Measurements from ENCODE around the gene CCNG2. TPM values are rescaled to one million over a fixed set of nuclear protein-coding genes. Genes with fewer than 3 reads are reported as not detected.

The CCNG2 gene
- total RNA-seq, 1 experiment from 2014 or later = 10.6 TPM

DNA sequence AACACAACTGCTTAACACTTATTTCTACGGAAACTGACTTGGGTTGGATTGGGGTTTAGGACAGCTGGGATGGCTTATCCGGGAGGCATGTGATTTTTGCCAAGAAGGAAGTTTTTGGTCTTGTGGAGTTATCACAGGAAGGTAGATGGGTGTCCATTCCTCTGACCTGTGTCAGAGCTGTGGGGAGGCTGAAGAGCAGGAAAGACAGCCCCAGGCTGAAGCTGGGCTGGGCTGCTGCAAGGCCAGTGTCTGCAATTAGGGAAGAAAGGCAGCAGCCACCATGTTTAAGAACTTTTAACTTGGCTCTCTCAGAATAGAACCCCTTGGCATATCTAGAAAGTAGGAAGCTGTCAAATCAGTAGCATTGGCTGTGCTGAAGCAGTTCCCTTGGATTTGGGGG, 42.3 kb downstream of the CCNG2 start:
- Mint-ChIP-seq H3K36me3 (ENCODE audit: insufficient read depth in 1 of 3, low read depth in 3 of 3) (no peaks in the 10 kb centered on the region), H3K4me3 (no peak overlapping the region), H3K27me3 (ENCODE audit: low read depth) (peaks cover 30% of the 10 kb centered on the region), H3K27ac (no peak overlapping the region), H3K4me1 (peaks cover 2 to 6% of the 10 kb centered on the region in 2 experiments; a peak in 3 of 4 replicates), H3K9me3 (no peaks in the 10 kb centered on the region)
- Histone ChIP-seq H3K4ac (ENCODE audit: low read depth, low read length) (no peak overlapping the region), H2BK20ac (ENCODE audit: low read depth, low read length, poor library complexity, severe bottlenecking) (no peak overlapping the region), H2BK120ac (ENCODE audit: low read depth, low read length, poor library complexity, severe bottlenecking) (no peak overlapping the region), H4K8ac (replicated peaks; ENCODE audit: insufficient read length, low read depth, low read length) (no peak overlapping the region), H2BK12ac (ENCODE audit: insufficient read length, low read depth, low read length) (no peak overlapping the region), H3K79me2 (ENCODE audit: insufficient read depth, low read length) (no peaks in the 10 kb centered on the region), H3K27ac (ENCODE audit: insufficient read length, low read depth, low read length) (no peak overlapping the region), H3K4me2 (ENCODE audit: insufficient read depth, insufficient read length, low read length) (no peak overlapping the region), H4K5ac (ENCODE audit: insufficient read length, low read depth, low read length) (no peak overlapping the region), H3K9ac (ENCODE audit: extremely low read depth, insufficient read length, low read length) (no peak overlapping the region), H2BK15ac (ENCODE audit: low read depth, low read length) (no peak overlapping the region), H2BK5ac (ENCODE audit: insufficient read length, low read length) (no peak overlapping the region), H3K56ac (ENCODE audit: insufficient read length, low read depth, low read length) (no peak overlapping the region), H3K27me3 (ENCODE audit: insufficient read depth, low read length) (peaks cover 4% of the 10 kb centered on the region; the same call in 1 of the 2 replicates), H3T11ph (ENCODE audit: low read length) (no peak overlapping the region), H3K4me1 (ENCODE audit: insufficient read depth, low read length) (0 out of 2 replicates have a peak, but pooled peaks cover 3% of the 10 kb centered on the region), H3K23ac (ENCODE audit: insufficient read length, low read depth, low read length) (no peak overlapping the region), H3K23me2 (ENCODE audit: insufficient read length, low read depth, low read length, poor library complexity, severe bottlenecking) (no peaks in the 10 kb centered on the region), H2AK5ac (ENCODE audit: insufficient read length, low read length) (no peak overlapping the region), H3K9me3 (ENCODE audit: control insufficient read depth, low read depth, low read length) (no peaks in the 10 kb centered on the region), H3K79me1 (ENCODE audit: insufficient read depth, low read depth, low read length, poor library complexity, severe bottlenecking) (no peaks in the 10 kb centered on the region), H3K18ac (ENCODE audit: insufficient read length, low read depth, low read length) (no peak overlapping the region), H4K20me1 (ENCODE audit: control insufficient read depth, insufficient read depth, insufficient read length) (no peaks in the 10 kb centered on the region), H3K14ac (ENCODE audit: insufficient read depth, low read length) (no peak overlapping the region), H2AFZ (ENCODE audit: low read length) (no peak overlapping the region), H4K91ac (ENCODE audit: insufficient read length, low read depth, low read length) (no peak overlapping the region)
- no peak for DNase-seq
- no CpG with 5 or more reads among the region's 2 CpGs for WGBS (ENCODE audit: extremely low coverage, insufficient read length, low lambda C conversion rate)
- TF ChIP-seq, protein P1, sequence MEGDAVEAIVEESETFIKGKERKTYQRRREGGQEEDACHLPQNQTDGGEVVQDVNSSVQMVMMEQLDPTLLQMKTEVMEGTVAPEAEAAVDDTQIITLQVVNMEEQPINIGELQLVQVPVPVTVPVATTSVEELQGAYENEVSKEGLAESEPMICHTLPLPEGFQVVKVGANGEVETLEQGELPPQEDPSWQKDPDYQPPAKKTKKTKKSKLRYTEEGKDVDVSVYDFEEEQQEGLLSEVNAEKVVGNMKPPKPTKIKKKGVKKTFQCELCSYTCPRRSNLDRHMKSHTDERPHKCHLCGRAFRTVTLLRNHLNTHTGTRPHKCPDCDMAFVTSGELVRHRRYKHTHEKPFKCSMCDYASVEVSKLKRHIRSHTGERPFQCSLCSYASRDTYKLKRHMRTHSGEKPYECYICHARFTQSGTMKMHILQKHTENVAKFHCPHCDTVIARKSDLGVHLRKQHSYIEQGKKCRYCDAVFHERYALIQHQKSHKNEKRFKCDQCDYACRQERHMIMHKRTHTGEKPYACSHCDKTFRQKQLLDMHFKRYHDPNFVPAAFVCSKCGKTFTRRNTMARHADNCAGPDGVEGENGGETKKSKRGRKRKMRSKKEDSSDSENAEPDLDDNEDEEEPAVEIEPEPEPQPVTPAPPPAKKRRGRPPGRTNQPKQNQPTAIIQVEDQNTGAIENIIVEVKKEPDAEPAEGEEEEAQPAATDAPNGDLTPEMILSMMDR (conservative IDR thresholded peaks at IDR 0.05) = no peak

Measured in H9 (cell line).